ENCODE data around the gene TENT5A.

The TENT5A gene

DNA sequence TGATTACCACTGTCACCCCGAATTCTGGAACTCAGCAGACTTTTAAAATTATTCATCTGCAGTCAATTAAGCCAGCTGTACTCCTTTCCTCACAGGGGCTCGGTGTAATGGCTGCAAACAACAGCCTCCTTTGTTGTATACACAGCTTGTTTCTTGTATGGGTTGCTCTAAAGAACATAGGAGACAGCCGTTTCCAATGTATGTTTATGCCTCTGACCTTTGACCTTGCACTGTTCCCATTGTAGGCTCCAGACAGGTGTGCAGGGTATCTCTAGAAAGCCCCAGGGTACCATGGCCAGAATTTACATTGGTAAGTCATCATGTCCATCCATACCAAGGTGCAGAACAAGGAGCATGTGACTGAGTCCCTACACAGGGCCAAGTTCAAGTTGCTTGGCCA is 11.5 kb upstream of the TENT5A start:
- no peak for DNase-seq (ENCODE audit: low spot score)
- TF ChIP-seq, protein P1, sequence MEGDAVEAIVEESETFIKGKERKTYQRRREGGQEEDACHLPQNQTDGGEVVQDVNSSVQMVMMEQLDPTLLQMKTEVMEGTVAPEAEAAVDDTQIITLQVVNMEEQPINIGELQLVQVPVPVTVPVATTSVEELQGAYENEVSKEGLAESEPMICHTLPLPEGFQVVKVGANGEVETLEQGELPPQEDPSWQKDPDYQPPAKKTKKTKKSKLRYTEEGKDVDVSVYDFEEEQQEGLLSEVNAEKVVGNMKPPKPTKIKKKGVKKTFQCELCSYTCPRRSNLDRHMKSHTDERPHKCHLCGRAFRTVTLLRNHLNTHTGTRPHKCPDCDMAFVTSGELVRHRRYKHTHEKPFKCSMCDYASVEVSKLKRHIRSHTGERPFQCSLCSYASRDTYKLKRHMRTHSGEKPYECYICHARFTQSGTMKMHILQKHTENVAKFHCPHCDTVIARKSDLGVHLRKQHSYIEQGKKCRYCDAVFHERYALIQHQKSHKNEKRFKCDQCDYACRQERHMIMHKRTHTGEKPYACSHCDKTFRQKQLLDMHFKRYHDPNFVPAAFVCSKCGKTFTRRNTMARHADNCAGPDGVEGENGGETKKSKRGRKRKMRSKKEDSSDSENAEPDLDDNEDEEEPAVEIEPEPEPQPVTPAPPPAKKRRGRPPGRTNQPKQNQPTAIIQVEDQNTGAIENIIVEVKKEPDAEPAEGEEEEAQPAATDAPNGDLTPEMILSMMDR (IDR thresholded peaks at IDR 0.05; ENCODE audit: extremely low read depth, missing control alignments): no peak

DNA sequence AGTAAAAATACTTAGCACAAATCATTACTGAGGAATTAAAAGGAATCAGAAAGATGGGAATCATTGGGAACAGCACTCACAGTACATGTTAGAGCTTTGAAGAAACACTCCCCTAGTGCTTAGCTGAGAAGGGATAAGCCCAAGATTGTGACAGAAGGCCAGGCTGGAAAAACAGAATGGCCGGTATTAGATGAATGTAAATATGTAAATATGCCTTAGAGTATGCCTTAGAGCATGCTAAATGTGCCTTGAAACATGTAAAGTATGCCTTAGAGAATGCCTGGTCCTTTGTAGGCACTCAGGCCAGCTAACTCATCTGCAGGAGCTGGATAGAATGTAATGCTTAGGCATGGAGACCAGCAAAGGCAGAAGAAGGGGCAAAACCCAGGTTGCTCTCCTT is 10.6 kb upstream of the TENT5A start:
- TF ChIP-seq, protein P1 (IDR thresholded peaks at IDR 0.05; ENCODE audit: extremely low read depth, missing control alignments): no peak
- DNase-seq (ENCODE audit: low spot score): no peak

DNA sequence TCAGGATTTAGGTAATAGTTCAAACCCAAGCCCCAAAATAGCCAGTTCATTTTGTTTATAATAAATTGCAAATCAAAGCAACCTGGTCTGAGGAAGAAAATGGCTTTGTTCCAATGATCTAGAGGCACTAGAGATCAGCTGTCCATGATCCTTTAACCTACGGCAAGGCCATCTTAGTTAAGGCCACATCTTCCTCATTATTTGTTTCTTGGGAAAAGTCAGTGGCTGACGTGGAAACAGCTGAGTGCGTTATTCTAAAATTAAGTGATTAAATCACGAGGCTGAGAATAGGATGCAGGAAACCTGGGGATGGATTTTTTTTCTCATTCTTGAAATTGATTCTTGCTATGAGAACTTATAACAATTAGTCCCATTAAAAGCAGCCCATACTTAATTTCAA is 10.1 kb upstream of the TENT5A start:
- TF ChIP-seq, protein P1 (IDR thresholded peaks at IDR 0.05; ENCODE audit: extremely low read depth, missing control alignments): no peak
- DNase-seq (ENCODE audit: low spot score): no peak

DNA sequence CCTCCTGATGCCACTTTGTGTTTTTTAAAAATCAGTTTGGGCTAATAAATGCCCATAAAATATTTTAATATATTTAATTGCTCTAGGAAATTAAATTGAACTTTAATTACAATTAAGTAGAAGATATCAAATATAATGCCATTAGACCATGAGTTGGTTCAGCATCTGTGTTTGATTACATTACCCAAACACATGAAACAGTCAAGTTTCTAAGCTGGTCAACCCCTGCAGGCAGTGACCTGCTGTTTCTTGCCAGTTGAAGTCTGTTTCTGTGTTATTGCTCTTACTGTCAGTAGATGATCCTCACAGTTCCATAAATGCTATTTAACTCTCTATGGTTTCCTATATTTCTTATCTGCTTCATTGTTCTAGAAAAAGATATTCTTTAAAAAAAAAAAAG is 9.7 kb upstream of the TENT5A start:
- DNase-seq (ENCODE audit: low spot score): no peak
- TF ChIP-seq, protein P1 (IDR thresholded peaks at IDR 0.05; ENCODE audit: extremely low read depth, missing control alignments): no peak

DNA sequence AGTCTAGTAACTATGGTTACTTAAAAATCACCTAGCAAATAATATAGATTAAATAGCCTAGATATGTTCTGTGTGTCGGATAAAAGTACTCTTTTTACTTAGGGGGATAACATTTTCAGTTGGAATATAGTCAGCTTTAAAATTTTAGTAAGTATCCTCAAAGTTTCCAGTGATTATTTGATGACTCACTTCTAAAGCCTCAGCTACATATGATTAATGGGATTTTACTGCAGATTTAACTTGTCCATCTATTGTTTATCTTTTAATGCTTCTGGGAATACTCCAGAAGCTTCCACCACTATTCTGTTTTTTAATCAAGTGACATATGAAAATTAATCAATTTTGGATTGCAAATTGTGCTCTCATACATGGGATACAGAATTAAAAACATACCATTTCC is 8.7 kb upstream of the TENT5A start:
- TF ChIP-seq, protein P1 (IDR thresholded peaks at IDR 0.05; ENCODE audit: extremely low read depth, missing control alignments): no peak
- no peak for DNase-seq (ENCODE audit: low spot score)

DNA sequence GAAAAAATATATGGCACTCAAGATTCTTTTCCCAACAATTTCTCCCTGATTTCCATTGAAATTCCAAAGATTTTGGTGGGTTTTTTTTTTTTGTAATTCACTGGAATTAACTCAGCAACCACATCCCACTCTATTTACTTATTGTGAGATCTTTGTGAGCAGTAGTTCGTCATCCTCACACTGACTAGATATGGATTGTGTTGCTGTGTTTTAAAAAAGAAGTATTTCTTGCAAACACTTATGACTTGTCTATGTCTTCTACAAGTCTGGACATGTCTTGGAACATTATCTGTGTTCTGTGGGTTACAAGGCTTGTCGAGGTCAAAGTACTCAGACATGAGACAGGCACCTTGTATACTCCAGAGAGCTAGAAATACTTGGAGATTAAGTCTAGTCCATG is 7.3 kb upstream of the TENT5A start:
- TF ChIP-seq, protein P1 (IDR thresholded peaks at IDR 0.05; ENCODE audit: extremely low read depth, missing control alignments): no peak
- no peak for DNase-seq (ENCODE audit: low spot score)

DNA sequence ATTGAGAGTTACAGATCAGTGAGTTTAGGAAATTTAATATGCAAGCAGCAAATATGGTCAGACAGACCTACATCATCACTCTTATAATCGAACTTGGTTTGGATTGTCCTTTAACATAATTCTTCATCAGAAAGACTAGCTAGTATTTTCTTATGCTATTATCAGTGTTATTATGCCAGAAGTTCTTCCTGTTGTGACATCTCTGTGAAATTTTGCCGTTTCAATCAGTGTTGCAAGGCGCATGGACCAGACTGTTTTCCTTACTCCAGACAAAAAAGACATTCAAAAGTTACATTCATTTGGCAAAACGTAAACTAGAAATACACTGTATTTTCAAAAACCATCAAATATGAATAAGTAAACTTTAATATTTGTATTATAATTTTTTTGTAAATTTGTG is 5.7 kb upstream of the TENT5A start:
- TF ChIP-seq, protein P1 (IDR thresholded peaks at IDR 0.05; ENCODE audit: extremely low read depth, missing control alignments): no peak
- DNase-seq (ENCODE audit: low spot score): no peak
